Endodermal cell (in vitro differentiated cells): ENCODE data around the gene RYR2. TPM values are rescaled to one million over a fixed set of nuclear protein-coding genes. Genes with fewer than 3 reads are reported as not detected.

ENCODE experiments used
- DNase-seq: peaks from one replicate; pipeline ENCODE4 v3.0.0-alpha.2; 2017
- H3K27ac ChIP-seq: 2 replicates; pipeline ENCODE4 v1.5.1; 2013; ENCODE audit warnings: mild to moderate bottlenecking, low read depth, low read length, moderate library complexity
- H3K27me3 ChIP-seq: 2 replicates; pipeline ENCODE4 v1.6.1; 2013; ENCODE audit warnings: mild to moderate bottlenecking, low read length, moderate library complexity; ENCODE audit not compliant: insufficient read depth, control insufficient read depth, poor library complexity, severe bottlenecking
- H3K36me3 ChIP-seq: 2 replicates; pipeline ENCODE4 v1.7.0; 2013; ENCODE audit warnings: mild to moderate bottlenecking, low read length, moderate library complexity; ENCODE audit not compliant: control insufficient read depth, insufficient read depth
- H3K4me1 ChIP-seq: one replicate; pipeline ENCODE4 v1.7.0; 2013; ENCODE audit warnings: low read length; ENCODE audit not compliant: control insufficient read depth, insufficient read depth
- H3K4me3 ChIP-seq: 2 replicates; pipeline ENCODE4 v1.5.1; 2013; ENCODE audit warnings: mild to moderate bottlenecking, low read length, moderate library complexity
- H3K9ac ChIP-seq: 2 replicates; pipeline ENCODE4 v1.6.1; 2013; ENCODE audit warnings: mild to moderate bottlenecking, low read length, moderate library complexity; ENCODE audit not compliant: poor library complexity, severe bottlenecking; ENCODE audit errors: extremely low read depth
- H3K9me3 ChIP-seq: 2 replicates; pipeline ENCODE4 v1.6.1; 2013; ENCODE audit warnings: mild to moderate bottlenecking, low read length, moderate library complexity; ENCODE audit not compliant: control insufficient read depth
- H3K27ac Mint-ChIP-seq: 2 replicates; pipeline ENCODE4 v1.8.0; 2020; ENCODE audit warnings: mixed read lengths
- H3K27me3 Mint-ChIP-seq: 2 replicates; pipeline ENCODE4 v1.8.0; 2021; ENCODE audit warnings: mild to moderate bottlenecking, mixed read lengths; ENCODE audit not compliant: insufficient read depth
- H3K36me3 Mint-ChIP-seq: 2 replicates; pipeline ENCODE4 v1.8.0; 2020; ENCODE audit warnings: low read depth, mixed read lengths
- H3K4me1 Mint-ChIP-seq: 2 replicates; pipeline ENCODE4 v1.8.0; 2020; ENCODE audit warnings: mixed read lengths
- H3K4me3 Mint-ChIP-seq: 2 replicates; pipeline ENCODE4 v1.8.0; 2020; ENCODE audit warnings: mild to moderate bottlenecking, moderate library complexity, mixed read lengths
- H3K9me3 Mint-ChIP-seq: 2 replicates; pipeline ENCODE4 v1.8.0; 2020; ENCODE audit warnings: mild to moderate bottlenecking, mixed read lengths
- CTCF ChIP-seq: fragments of 200-600 bp; sonication (generic); conservative IDR thresholded peaks from 2 replicates; pipeline ENCODE4 v1.5.0; 2021; ENCODE audit warnings: antibody characterized with exemption, mild to moderate bottlenecking
- WGBS, 2 experiments: methylation state at CpG; one replicate each; pipeline versions ENCODE4 v1.1.5 to v1.1.7; 2013; ENCODE audit warnings: missing lambda C conversion rate in 2 of 2, mixed read lengths in 1 of 2; ENCODE audit not compliant: insufficient coverage in 1 of 2, insufficient read length in 1 of 2; 5-methylcytosine and 5-hydroxymethylcytosine counted together
- total RNA-seq, 2 donors: library from RNA; stranded (reverse); fragmentation: NEBNext Ultra II Directional in 1 of 2; extraction: Animal tissue kit (Norgen Biotek cat#: 25700) in 1 of 2; gene quantifications; 2 replicates in 1 of 2; 3 replicates in 1 of 2; pipeline ENCODE4 v1.2.1, GENCODE V29; 2021

Gene RYR2
- total RNA-seq, 2 donors from 2014 or later, result 0.95 to 2.4 TPM

DNA sequence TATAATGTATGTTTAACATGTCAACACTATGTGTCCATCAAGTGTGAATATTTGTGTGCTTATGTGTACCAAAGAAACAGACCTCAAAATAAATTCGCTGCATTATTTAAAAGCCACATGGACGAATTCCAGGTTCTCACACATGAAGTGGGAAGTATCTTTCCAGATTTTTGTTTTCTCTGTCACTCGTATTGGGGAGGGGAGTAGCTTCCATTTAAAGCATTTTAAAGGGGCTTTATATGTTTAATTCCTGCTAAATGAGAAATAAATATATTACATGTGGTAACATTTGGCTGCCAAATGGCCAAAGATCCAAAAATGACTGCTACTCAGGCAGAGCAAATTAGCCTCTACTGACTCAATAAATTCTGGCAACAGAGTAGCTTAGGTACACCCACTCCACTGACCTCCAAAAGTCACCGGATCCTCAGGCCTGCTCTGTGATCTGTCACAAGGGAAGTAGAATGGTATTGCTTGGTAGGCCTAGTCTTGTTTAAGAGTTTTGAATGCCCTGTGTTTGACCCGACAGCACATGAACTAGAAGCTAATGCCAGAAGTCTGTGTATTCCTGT lies 670.7 kb downstream of the RYR2 start:
- H3K9ac ChIP-seq, result no peak overlapping the region
- no peak overlapping the region for H3K27ac ChIP-seq
- H3K4me1 Mint-ChIP-seq, result no peaks in the 10 kb centered on the region
- H3K4me1 ChIP-seq, result no peaks in the 10 kb centered on the region
- H3K27me3 Mint-ChIP-seq, result no peaks in the 10 kb centered on the region
- H3K4me3 Mint-ChIP-seq, result no peak overlapping the region
- no peaks in the 10 kb centered on the region for H3K9me3 ChIP-seq
- DNase-seq, result no peak
- H3K4me3 ChIP-seq, result no peak overlapping the region
- no peaks in the 10 kb centered on the region for H3K36me3 Mint-ChIP-seq
- TF ChIP-seq CTCF, result no peak
- H3K27me3 ChIP-seq, result no peaks in the 10 kb centered on the region
- 95 to 100% methylated on average over 4 to 5 of the region's 5 CpGs for WGBS, 2 experiments
- no peaks in the 10 kb centered on the region for H3K9me3 Mint-ChIP-seq
- H3K36me3 ChIP-seq, result no peaks in the 10 kb centered on the region
- H3K27ac Mint-ChIP-seq, result no peak overlapping the region

DNA sequence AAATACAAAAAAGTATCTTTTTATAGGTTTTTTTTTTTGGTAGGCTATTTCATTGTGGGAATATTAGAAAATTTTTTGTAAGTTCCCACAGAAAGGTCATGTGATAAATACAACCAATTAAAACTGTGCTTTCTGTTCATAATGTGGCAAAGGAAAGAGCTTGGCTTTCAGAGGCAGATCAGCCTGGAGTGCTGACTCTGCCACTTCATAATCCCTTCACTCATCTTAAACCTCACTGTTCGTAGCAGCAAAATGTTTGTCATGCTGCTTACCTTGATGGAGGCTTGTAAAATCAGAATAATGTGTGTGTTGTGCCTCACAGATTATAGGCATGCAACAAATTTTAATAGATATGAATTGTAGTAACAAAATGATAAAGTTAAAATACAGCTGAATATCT lies 671.9 kb downstream of the RYR2 start:
- DNase-seq, result no peak
- H3K36me3 Mint-ChIP-seq, result no peaks in the 10 kb centered on the region
- Histone ChIP-seq H3K27ac (no peak overlapping the region), H3K4me3 (no peak overlapping the region), H3K9me3 (no peaks in the 10 kb centered on the region), H3K27me3 (no peaks in the 10 kb centered on the region), H3K9ac (no peak overlapping the region), H3K4me1 (no peaks in the 10 kb centered on the region), H3K36me3 (no peaks in the 10 kb centered on the region)
- H3K27ac Mint-ChIP-seq, result no peak overlapping the region
- TF ChIP-seq CTCF, result no peak
- WGBS, 2 experiments, result 100% methylated on average over 1 of the region's 1 CpG; no CpG with 5 or more reads in 1 of the 2 experiments
- no peaks in the 10 kb centered on the region for H3K9me3 Mint-ChIP-seq
- no peaks in the 10 kb centered on the region for H3K4me1 Mint-ChIP-seq
- no peaks in the 10 kb centered on the region for H3K27me3 Mint-ChIP-seq
- no peak overlapping the region for H3K4me3 Mint-ChIP-seq

GRCh38 chr1:237717106-237717505 lies 675.1 kb downstream of the RYR2 start:
- Histone ChIP-seq H3K4me1 (no peaks in the 10 kb centered on the region), H3K27ac (peak overlapping the region; percentile 39), H3K4me3 (no peak overlapping the region), H3K9ac (no peak overlapping the region), H3K36me3 (no peaks in the 10 kb centered on the region), H3K9me3 (no peaks in the 10 kb centered on the region), H3K27me3 (no peaks in the 10 kb centered on the region)
- 85 to 93% methylated on average over 5 of the region's 5 CpGs for WGBS, 2 experiments
- no peak for DNase-seq
- Mint-ChIP-seq H3K27ac (no peak overlapping the region), H3K4me3 (no peak overlapping the region), H3K36me3 (no peaks in the 10 kb centered on the region), H3K9me3 (no peaks in the 10 kb centered on the region), H3K27me3 (no peaks in the 10 kb centered on the region), H3K4me1 (no peaks in the 10 kb centered on the region)
- TF ChIP-seq CTCF, result no peak
